ENCODE results near the gene ATP7A. TPM values are rescaled to one million over a fixed set of nuclear protein-coding genes. Genes with fewer than 3 reads are reported as not detected.
"Not testable (repeated sequence)": the region's sequence is repeated elsewhere in the genome, so short reads cannot be mapped to it uniquely, and the experiment has no call there.

The ATP7A gene
- total RNA-seq, 1 donor from 2014 or later, result 5.1 TPM

DNA sequence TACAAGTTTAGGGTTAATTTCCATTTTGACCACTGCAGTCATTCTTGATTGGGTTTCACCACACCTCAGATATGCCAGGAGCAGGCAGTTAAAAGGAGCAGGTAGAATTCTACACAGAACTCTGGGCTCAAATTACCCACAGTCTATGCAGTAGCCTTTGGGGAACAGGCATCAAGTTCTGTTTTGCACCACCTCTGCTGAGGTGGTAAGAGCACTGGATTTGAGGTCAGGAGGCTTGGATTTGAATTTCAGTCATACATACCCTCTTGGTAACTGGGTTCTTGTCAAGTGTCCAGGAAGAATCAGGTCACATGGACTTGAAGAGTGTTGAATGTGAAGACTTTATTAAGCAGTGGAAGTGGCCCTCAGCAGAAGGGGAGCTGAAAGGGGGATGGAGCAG lies 153.2 kb downstream of the ATP7A start:
- no peak overlapping the region for H3K27ac ChIP-seq
- no peaks in the 10 kb centered on the region for H4K20me1 ChIP-seq (ENCODE audit: low read depth)
- no peak overlapping the region for H3K9ac ChIP-seq
- Mint-ChIP-seq H3K9me3 (peaks cover 12% of the 10 kb centered on the region), H3K27me3 (ENCODE audit: insufficient read depth, low read depth) (no peaks in the 10 kb centered on the region), H3K4me3 (no peak overlapping the region), H3K27ac (no peak overlapping the region), H3K4me1 (peaks cover 3% of the 10 kb centered on the region), H3K36me3 (no peaks in the 10 kb centered on the region)
- H2AFZ ChIP-seq (replicated peaks), result no peak overlapping the region
- H3F3A ChIP-seq (ENCODE audit: low read depth), result no peaks in the 10 kb centered on the region
- no peak overlapping the region for H3K4me2 ChIP-seq
- no peaks in the 10 kb centered on the region for H3K27me3 ChIP-seq
- no peaks in the 10 kb centered on the region for H3K36me3 ChIP-seq
- TF ChIP-seq, protein P1, sequence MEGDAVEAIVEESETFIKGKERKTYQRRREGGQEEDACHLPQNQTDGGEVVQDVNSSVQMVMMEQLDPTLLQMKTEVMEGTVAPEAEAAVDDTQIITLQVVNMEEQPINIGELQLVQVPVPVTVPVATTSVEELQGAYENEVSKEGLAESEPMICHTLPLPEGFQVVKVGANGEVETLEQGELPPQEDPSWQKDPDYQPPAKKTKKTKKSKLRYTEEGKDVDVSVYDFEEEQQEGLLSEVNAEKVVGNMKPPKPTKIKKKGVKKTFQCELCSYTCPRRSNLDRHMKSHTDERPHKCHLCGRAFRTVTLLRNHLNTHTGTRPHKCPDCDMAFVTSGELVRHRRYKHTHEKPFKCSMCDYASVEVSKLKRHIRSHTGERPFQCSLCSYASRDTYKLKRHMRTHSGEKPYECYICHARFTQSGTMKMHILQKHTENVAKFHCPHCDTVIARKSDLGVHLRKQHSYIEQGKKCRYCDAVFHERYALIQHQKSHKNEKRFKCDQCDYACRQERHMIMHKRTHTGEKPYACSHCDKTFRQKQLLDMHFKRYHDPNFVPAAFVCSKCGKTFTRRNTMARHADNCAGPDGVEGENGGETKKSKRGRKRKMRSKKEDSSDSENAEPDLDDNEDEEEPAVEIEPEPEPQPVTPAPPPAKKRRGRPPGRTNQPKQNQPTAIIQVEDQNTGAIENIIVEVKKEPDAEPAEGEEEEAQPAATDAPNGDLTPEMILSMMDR (IDR thresholded peaks at IDR 0.05), result no peak
- no peak for TF ChIP-seq EZH2 (IDR thresholded peaks at IDR 0.05)
- H3K9me3 ChIP-seq (ENCODE audit: low read depth), result no peaks in the 10 kb centered on the region
- no peak overlapping the region for H3K4me3 ChIP-seq
- H3K79me2 ChIP-seq (ENCODE audit: low read depth), result no peaks in the 10 kb centered on the region
- DNase-seq (ENCODE audit: low spot score), result no peak
- no peaks in the 10 kb centered on the region for H3K4me1 ChIP-seq

DNA sequence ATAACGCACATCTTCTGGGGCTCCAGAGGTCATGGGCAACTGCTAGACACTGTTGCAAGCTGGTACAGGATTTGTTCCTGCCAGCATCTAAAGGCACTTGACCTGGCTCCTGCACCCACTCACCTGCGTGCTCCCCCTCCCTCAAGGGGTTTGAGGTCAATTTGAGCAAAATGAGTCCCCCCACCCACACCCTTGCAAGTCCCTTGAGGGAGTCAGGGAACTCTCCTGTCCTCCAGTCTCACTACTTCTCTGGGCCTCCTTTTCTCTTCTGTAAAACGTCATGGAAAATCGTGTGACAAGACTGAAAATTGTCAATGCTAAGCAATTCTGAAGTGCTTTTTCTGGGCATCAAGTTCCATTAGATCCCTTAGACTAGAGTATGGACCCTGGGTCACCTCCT lies 153.7 kb downstream of the ATP7A start:
- no peaks in the 10 kb centered on the region for H3K9me3 ChIP-seq (ENCODE audit: low read depth)
- H4K20me1 ChIP-seq (ENCODE audit: low read depth), result no peaks in the 10 kb centered on the region
- Mint-ChIP-seq H3K4me1 (peaks cover 3% of the 10 kb centered on the region), H3K9me3 (peaks cover 14% of the 10 kb centered on the region), H3K4me3 (no peak overlapping the region), H3K36me3 (no peaks in the 10 kb centered on the region), H3K27me3 (ENCODE audit: insufficient read depth, low read depth) (no peaks in the 10 kb centered on the region), H3K27ac (no peak overlapping the region)
- no peaks in the 10 kb centered on the region for H3K4me1 ChIP-seq
- no peaks in the 10 kb centered on the region for H3K36me3 ChIP-seq
- DNase-seq (ENCODE audit: low spot score), result no peak
- H2AFZ ChIP-seq (replicated peaks), result no peak overlapping the region
- H3F3A ChIP-seq (ENCODE audit: low read depth), result no peaks in the 10 kb centered on the region
- TF ChIP-seq, protein P1 (IDR thresholded peaks at IDR 0.05), result no peak
- no peak for TF ChIP-seq EZH2 (IDR thresholded peaks at IDR 0.05)
- H3K9ac ChIP-seq, result no peak overlapping the region
- no peak overlapping the region for H3K27ac ChIP-seq
- no peaks in the 10 kb centered on the region for H3K79me2 ChIP-seq (ENCODE audit: low read depth)
- no peak overlapping the region for H3K4me3 ChIP-seq
- H3K4me2 ChIP-seq, result no peak overlapping the region
- H3K27me3 ChIP-seq, result no peaks in the 10 kb centered on the region

DNA sequence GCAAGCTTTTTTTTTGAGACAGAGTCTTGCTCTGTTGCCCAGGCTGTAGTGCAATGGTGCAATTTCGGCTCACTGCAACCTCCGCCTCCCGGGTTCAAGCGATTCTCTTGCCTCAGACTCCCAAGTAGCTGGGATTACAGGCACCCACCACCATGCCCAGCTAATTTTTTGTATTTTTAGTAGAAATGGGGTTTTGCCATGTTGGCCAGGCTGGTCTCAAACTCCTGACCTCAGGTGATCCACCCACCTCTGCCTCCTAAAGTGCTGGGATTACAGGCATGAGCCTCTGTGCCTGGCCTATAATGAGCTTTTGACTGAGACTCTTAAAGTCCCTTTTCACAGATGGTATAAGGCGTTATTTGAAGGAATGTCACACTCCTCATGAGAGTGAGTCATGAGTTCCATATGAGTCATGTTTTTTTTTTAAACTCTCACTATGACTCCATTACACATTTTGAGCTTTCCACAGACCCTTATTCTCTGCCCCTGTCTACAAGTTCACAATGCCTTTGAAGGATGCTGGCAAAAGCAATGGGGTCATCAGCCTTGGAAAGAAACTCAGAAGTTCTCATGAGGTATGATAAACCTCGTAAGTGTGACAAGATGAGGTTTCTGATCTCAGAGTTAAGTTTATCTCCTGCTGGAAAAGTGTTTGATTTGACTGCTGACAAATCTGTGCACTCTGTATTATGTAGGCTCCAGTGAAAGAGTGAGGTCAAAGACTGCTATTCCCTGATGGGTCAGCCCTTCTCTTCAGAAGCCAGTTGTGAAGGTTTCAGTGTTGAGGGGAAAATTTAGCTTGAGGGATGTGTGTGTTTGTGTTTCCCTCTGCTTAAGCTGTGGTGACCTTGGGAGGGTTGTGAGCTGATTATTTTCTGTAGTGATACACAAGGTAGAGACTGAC lies 154.5 kb downstream of the ATP7A start:
- H3K4me1 Mint-ChIP-seq; H3K79me2 ChIP-seq (ENCODE audit: low read depth); H4K20me1 ChIP-seq (ENCODE audit: low read depth); H3K27me3 ChIP-seq; H3K9me3 ChIP-seq (ENCODE audit: low read depth); H3K4me2 ChIP-seq; H3K4me3 ChIP-seq; H3K4me1 ChIP-seq; H3K9ac ChIP-seq; DNase-seq (ENCODE audit: low spot score); H3F3A ChIP-seq (ENCODE audit: low read depth); H3K27ac ChIP-seq; H3K36me3 ChIP-seq; H3K36me3 Mint-ChIP-seq; H3K4me3 Mint-ChIP-seq; H2AFZ ChIP-seq (replicated peaks); H3K27me3 Mint-ChIP-seq (ENCODE audit: insufficient read depth, low read depth): not testable (repeated sequence)
- peaks cover 18% of the 10 kb centered on the region for H3K9me3 Mint-ChIP-seq
- H3K27ac Mint-ChIP-seq, result peak overlapping the region; percentile 27

DNA sequence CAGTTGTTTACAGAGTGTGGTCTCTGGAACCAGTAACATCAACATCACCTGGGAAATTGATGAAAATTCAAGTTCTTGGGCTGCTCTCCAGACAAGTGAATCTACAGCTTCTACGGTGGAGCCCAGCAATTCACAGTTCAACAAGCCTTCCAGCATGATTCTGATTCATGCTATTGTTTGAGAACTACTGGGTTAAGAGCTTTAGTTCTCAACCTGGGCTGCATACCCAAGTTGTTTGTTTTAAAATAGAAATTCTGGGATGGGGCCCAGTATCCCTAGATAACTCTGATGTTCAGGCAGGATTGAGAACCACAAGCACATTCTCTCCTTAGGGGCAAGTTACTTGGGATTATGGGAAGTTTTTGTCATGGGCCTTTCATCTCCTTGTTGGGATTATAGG lies 155.6 kb downstream of the ATP7A start:
- Histone ChIP-seq H3F3A (ENCODE audit: low read depth) (no peaks in the 10 kb centered on the region), H2AFZ (replicated peaks) (no peak overlapping the region), H3K9ac (no peak overlapping the region), H3K36me3 (no peaks in the 10 kb centered on the region), H4K20me1 (ENCODE audit: low read depth) (no peaks in the 10 kb centered on the region), H3K4me3 (no peak overlapping the region), H3K4me1 (no peaks in the 10 kb centered on the region), H3K27ac (no peak overlapping the region), H3K4me2 (no peak overlapping the region), H3K9me3 (ENCODE audit: low read depth) (no peaks in the 10 kb centered on the region), H3K27me3 (no peaks in the 10 kb centered on the region), H3K79me2 (ENCODE audit: low read depth) (no peaks in the 10 kb centered on the region)
- no peak for DNase-seq (ENCODE audit: low spot score)
- H3K9me3 Mint-ChIP-seq, result peaks cover 18% of the 10 kb centered on the region
- H3K36me3 Mint-ChIP-seq, result no peaks in the 10 kb centered on the region
- H3K27ac Mint-ChIP-seq, result no peak overlapping the region
- no peak overlapping the region for H3K4me3 Mint-ChIP-seq
- peaks cover 3% of the 10 kb centered on the region for H3K4me1 Mint-ChIP-seq
- H3K27me3 Mint-ChIP-seq (ENCODE audit: insufficient read depth, low read depth), result no peaks in the 10 kb centered on the region
- TF ChIP-seq EZH2phosphoT487 (IDR thresholded peaks at IDR 0.05), result no peak
- no peak for TF ChIP-seq EZH2 (IDR thresholded peaks at IDR 0.05)
